ENCODE data around the gene CNOT8. TPM values are rescaled to one million over a fixed set of nuclear protein-coding genes. Genes with fewer than 3 reads are reported as not detected.
"Not testable (repeated sequence)": the region's sequence is repeated elsewhere in the genome, so short reads cannot be mapped to it uniquely, and the experiment has no call there.

CNOT8 gene
- total RNA-seq, 1 experiment from 2014 or later, result 45.9 TPM

- intact Hi-C loops (cut with micrococcal nuclease; ENCODE audit: unreplicated experiment), result no loop called here
- Histone ChIP-seq H3K27me3 (ENCODE audit: control insufficient read depth, insufficient read depth, low read length) (no peaks in the 10 kb centered on the region), H3K4me3 (ENCODE audit: low read depth in 2 of 2, low read length in 2 of 2) (no peak overlapping the region), H3K4me1 (ENCODE audit: control insufficient read depth, insufficient read depth, low read length) (no peaks in the 10 kb centered on the region), H3K9me3 (ENCODE audit: control insufficient read depth, insufficient read depth, low read depth, low read length) (no peaks in the 10 kb centered on the region), H3K36me3 (ENCODE audit: control insufficient read depth, insufficient read depth, low read length) (peaks cover 3% of the 10 kb centered on the region), H3K27ac (ENCODE audit: low read length) (no peak overlapping the region)
- no TSS peak for BruUV-seq (replicated peaks)
- no peak for DNase-seq (ENCODE audit: low read depth, low spot score)
- ChIA-PET CTCF (no interaction called here), POLR2A (no interaction called here)
- in situ Hi-C loops (cut with HindIII; ENCODE audit: low pct_unique_long_range_greater_than_20kb, low sequenced_read_pairs), result no loop called here
- ATAC-seq, result no peak
- TF ChIP-seq, protein P1, sequence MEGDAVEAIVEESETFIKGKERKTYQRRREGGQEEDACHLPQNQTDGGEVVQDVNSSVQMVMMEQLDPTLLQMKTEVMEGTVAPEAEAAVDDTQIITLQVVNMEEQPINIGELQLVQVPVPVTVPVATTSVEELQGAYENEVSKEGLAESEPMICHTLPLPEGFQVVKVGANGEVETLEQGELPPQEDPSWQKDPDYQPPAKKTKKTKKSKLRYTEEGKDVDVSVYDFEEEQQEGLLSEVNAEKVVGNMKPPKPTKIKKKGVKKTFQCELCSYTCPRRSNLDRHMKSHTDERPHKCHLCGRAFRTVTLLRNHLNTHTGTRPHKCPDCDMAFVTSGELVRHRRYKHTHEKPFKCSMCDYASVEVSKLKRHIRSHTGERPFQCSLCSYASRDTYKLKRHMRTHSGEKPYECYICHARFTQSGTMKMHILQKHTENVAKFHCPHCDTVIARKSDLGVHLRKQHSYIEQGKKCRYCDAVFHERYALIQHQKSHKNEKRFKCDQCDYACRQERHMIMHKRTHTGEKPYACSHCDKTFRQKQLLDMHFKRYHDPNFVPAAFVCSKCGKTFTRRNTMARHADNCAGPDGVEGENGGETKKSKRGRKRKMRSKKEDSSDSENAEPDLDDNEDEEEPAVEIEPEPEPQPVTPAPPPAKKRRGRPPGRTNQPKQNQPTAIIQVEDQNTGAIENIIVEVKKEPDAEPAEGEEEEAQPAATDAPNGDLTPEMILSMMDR (IDR thresholded peaks at IDR 0.05), result no peak
- no peak for TF ChIP-seq TCF7L2 (IDR thresholded peaks at IDR 0.05; ENCODE audit: low read depth, low read length)
- no peak for TF ChIP-seq POLR2AphosphoS5 (IDR thresholded peaks at IDR 0.05; ENCODE audit: low read depth, low read length)
- TF ChIP-seq SIN3A (IDR thresholded peaks at IDR 0.05; ENCODE audit: borderline replicate concordance, insufficient read depth, low read depth, low read length), result no peak
- TF ChIP-seq REST (IDR thresholded peaks at IDR 0.05; ENCODE audit: insufficient read depth in 1 of 2, low read depth in 2 of 2, low read length in 1 of 2), result no peak
These were observed 27.8 kb upstream of the CNOT8 start for GRCh38 chr5:154830596-154830995.

- no peaks in the 10 kb centered on the region for H3K4me1 ChIP-seq (ENCODE audit: control insufficient read depth, insufficient read depth, low read length)
- TF ChIP-seq POLR2AphosphoS5 (IDR thresholded peaks at IDR 0.05; ENCODE audit: low read depth, low read length) (no peak), TCF7L2 (IDR thresholded peaks at IDR 0.05; ENCODE audit: low read depth, low read length) (no peak), SIN3A (IDR thresholded peaks at IDR 0.05; ENCODE audit: borderline replicate concordance, insufficient read depth, low read depth, low read length) (no peak), REST (IDR thresholded peaks at IDR 0.05; ENCODE audit: insufficient read depth in 1 of 2, low read depth in 2 of 2, low read length in 1 of 2) (no peak)
- TF ChIP-seq, protein P1 (IDR thresholded peaks at IDR 0.05), result no peak
- in situ Hi-C loops (cut with HindIII; ENCODE audit: low pct_unique_long_range_greater_than_20kb, low sequenced_read_pairs), result no loop called here
- H3K36me3 ChIP-seq (ENCODE audit: control insufficient read depth, insufficient read depth, low read length), result peaks cover 3% of the 10 kb centered on the region
- no peaks in the 10 kb centered on the region for H3K27me3 ChIP-seq (ENCODE audit: control insufficient read depth, insufficient read depth, low read length)
- H3K27ac ChIP-seq (ENCODE audit: low read length), result no peak overlapping the region
- DNase-seq (ENCODE audit: low read depth, low spot score), result no peak
- ChIA-PET CTCF (no interaction called here), POLR2A (interaction anchor here (0.5 kb wide), 1 partner anchor 180 kb away, joined by 5 read pairs; no protein-coding TSS in a partner anchor)
- intact Hi-C loops (cut with micrococcal nuclease; ENCODE audit: unreplicated experiment), result no loop called here
- no peak for ATAC-seq
- BruUV-seq (replicated peaks), result no TSS peak
- H3K9me3 ChIP-seq (ENCODE audit: control insufficient read depth, insufficient read depth, low read depth, low read length), result no peaks in the 10 kb centered on the region
- no peak overlapping the region for H3K4me3 ChIP-seq (ENCODE audit: low read depth in 2 of 2, low read length in 2 of 2)
These were observed 27.0 kb upstream of the CNOT8 start for GRCh38 chr5:154831451-154831850.

- H3K27me3 ChIP-seq (ENCODE audit: control insufficient read depth, insufficient read depth, low read length); DNase-seq (ENCODE audit: low read depth, low spot score); CTCF ChIA-PET; H3K36me3 ChIP-seq (ENCODE audit: control insufficient read depth, insufficient read depth, low read length); POLR2A ChIA-PET; H3K27ac ChIP-seq (ENCODE audit: low read length); in situ Hi-C loops (cut with HindIII; ENCODE audit: low pct_unique_long_range_greater_than_20kb, low sequenced_read_pairs); H3K4me3 ChIP-seq (ENCODE audit: low read depth in 2 of 2, low read length in 2 of 2); ATAC-seq; intact Hi-C loops (cut with micrococcal nuclease; ENCODE audit: unreplicated experiment); H3K4me1 ChIP-seq (ENCODE audit: control insufficient read depth, insufficient read depth, low read length); BruUV-seq (replicated peaks); H3K9me3 ChIP-seq (ENCODE audit: control insufficient read depth, insufficient read depth, low read depth, low read length): not testable (repeated sequence)
These were observed 25.6 kb upstream of the CNOT8 start for GRCh38 chr5:154832804-154833203.

Measured in Panc1 (cell line).